ENCODE data around the gene GFRA1. TPM values are rescaled to one million over a fixed set of nuclear protein-coding genes. Genes with fewer than 3 reads are reported as not detected.

Gene GFRA1
- total and polyA plus RNA-seq, 2 of the 8 experiments (the other 6 are each of a cell fraction or from before 2014, with no cell fraction given): 1.1 to 2.0 TPM

DNA sequence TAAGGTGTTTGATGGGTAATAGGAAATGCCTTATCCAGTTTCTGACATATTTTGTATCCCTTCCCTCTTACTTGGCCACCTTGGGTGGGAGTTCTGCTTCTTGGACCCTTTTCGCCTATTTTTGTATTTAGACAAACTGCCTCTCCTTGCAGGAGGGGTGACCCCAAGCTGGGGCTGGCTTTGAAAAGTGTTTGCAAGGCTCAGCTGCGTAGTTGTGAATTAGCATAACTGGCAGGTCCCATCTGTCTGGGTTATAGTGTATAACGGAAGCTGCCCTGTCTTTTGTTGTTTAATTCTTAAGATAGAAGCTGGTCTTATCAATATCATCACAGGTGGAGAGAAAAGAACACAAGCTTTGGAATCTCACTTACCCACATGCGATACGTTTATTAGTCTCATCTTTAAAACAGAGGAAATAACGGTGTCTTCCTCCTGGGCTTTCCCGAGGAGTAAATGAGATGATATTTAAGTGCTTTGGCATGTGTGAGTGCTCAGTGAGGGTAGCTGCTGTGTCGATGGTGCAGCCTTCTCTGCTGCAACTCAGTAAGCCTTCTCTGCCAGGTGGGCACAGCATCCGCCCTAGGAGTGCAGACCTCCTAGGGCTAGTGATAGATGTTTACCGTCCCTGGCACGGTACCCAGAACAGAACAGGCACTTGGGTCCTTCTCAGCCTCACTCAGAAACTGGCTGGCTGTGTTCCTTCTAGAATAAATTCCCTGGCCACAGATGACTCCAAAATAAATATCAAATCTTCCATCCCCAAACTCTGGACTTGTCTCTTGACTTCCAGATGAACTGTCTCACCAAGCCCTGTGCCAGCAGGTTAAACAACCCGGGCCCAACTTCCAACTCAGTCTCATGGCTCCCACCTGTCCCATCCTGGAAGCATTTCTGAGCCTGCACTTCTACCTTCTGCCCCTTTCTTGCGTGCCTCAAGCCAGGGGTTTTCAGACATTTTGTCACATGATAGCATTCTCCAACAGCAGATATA lies 227.3 kb downstream of the GFRA1 start:
- ChIA-PET POLR2A (ENCODE audit: partially characterized antibody) (no interaction called here), CTCF (ENCODE audit: partially characterized antibody) (interaction anchor here (1.3 to 1.6 kb wide), 4 partner anchors 9 to 77 kb away, joined by 3 to 4 read pairs (median 3); no protein-coding TSS in a partner anchor)
- Histone ChIP-seq H4K20me1 (replicated peaks in 1 of 2; ENCODE audit: control insufficient read depth in 1 of 2, insufficient read depth in 2 of 2, low read length in 2 of 2) (no peaks in the 10 kb centered on the region), H2BK15ac (ENCODE audit: low read length) (no peak overlapping the region), H3K4me3 (ENCODE audit: extremely low read depth in 1 of 4, insufficient read depth in 2 of 4, low read depth in 3 of 4, low read length in 4 of 4) (no peak overlapping the region), H3K4ac (replicated peaks; ENCODE audit: insufficient read length, low read depth, low read length) (no peak overlapping the region), H3K36me3 (ENCODE audit: control insufficient read depth in 2 of 4, insufficient read depth in 4 of 4, low read length in 3 of 4) (no peaks in the 10 kb centered on the region), H2BK12ac (ENCODE audit: low read depth, low read length) (no peak overlapping the region), H2BK120ac (replicated peaks; ENCODE audit: low read depth, low read length) (no peak overlapping the region), H4K5ac (ENCODE audit: insufficient read length, low read depth, low read length) (no peak overlapping the region), H2BK5ac (ENCODE audit: low read depth, low read length) (no peak overlapping the region), H3K9me3 (ENCODE audit: insufficient read depth in 2 of 2, low read depth in 1 of 2, low read length in 1 of 2) (no peaks in the 10 kb centered on the region), H2BK20ac (ENCODE audit: low read length) (no peak overlapping the region), H3K79me2 (ENCODE audit: control insufficient read depth in 1 of 2, insufficient read depth in 2 of 2, low read length in 2 of 2) (no peaks in the 10 kb centered on the region), H2AK5ac (ENCODE audit: low read depth, low read length) (no peak overlapping the region), H3K27me3 (replicated peaks in 1 of 4; ENCODE audit: control insufficient read depth in 3 of 4, extremely low read depth in 1 of 4, insufficient read depth in 3 of 4, low read length in 3 of 4) (no peaks in the 10 kb centered on the region; a peak in 1 of 7 replicates), H3K9ac (replicated peaks in 1 of 4; ENCODE audit: extremely low read depth in 1 of 4, low read depth in 3 of 4, low read length in 3 of 4) (no peak overlapping the region), H4K91ac (replicated peaks; ENCODE audit: insufficient read length, low read length) (no peak overlapping the region), H3K18ac (ENCODE audit: extremely low read depth, low read length) (no peak overlapping the region), H3K4me1 (replicated peaks in 1 of 4; ENCODE audit: control insufficient read depth in 3 of 4, insufficient read depth in 4 of 4, low read length in 3 of 4) (no peaks in the 10 kb centered on the region), H2AFZ (ENCODE audit: low read length) (no peak overlapping the region), H3K79me1 (ENCODE audit: low read depth, low read length) (no peaks in the 10 kb centered on the region), H3K27ac (ENCODE audit: low read depth, low read length) (no peak overlapping the region), H3K4me2 (ENCODE audit: insufficient read depth in 1 of 2, low read depth in 2 of 2, low read length in 2 of 2) (no peak overlapping the region), H3K23me2 (ENCODE audit: low read depth, low read length) (no peaks in the 10 kb centered on the region), H3K23ac (ENCODE audit: insufficient read length) (no peak overlapping the region), H3K14ac (ENCODE audit: insufficient read length) (no peak overlapping the region), H3K56ac (replicated peaks; ENCODE audit: insufficient read length, low read depth, low read length) (no peak overlapping the region), H4K8ac (ENCODE audit: extremely low read depth, insufficient read depth, low read length) (no peak overlapping the region)
- DNase-seq (ENCODE audit: low read depth in 1 of 2, low spot score in 2 of 2) (no peak), FAIRE-seq (no peak)
- no peak for TF ChIP-seq FOSL1 (IDR thresholded peaks at IDR 0.05; ENCODE audit: insufficient read depth, low read depth, low read length)
- TF ChIP-seq, protein P1, sequence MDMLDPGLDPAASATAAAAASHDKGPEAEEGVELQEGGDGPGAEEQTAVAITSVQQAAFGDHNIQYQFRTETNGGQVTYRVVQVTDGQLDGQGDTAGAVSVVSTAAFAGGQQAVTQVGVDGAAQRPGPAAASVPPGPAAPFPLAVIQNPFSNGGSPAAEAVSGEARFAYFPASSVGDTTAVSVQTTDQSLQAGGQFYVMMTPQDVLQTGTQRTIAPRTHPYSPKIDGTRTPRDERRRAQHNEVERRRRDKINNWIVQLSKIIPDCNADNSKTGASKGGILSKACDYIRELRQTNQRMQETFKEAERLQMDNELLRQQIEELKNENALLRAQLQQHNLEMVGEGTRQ (IDR thresholded peaks at IDR 0.05; ENCODE audit: low read length): no peak
- TF ChIP-seq RAD21 (IDR thresholded peaks at IDR 0.05 in 1 of 2, conservative IDR thresholded peaks at IDR 0.05 in 1 of 2; ENCODE audit: low read depth in 2 of 2, low read length in 2 of 2): no peak
- no peak for TF ChIP-seq JUN (IDR thresholded peaks at IDR 0.05; ENCODE audit: low read depth, low read length)
- no peak for TF ChIP-seq MAFK (IDR thresholded peaks at IDR 0.05; ENCODE audit: low read depth, low read length)
- no peak for TF ChIP-seq TCF12 (IDR thresholded peaks at IDR 0.05; ENCODE audit: low read depth, low read length)
- 92% methylated on average over 13 of the region's 13 CpGs; no CpG with 5 or more reads in 1 of the 2 experiments for WGBS, 2 experiments (ENCODE audit: extremely low coverage in 1 of 2, insufficient coverage in 1 of 2, insufficient read length in 1 of 2, insufficient replicate concordance in 2 of 2, low coverage in 1 of 2, low lambda C conversion rate in 2 of 2, missing lambda C conversion rate in 1 of 2)
